PC-9 (cell line): ENCODE results near the gene FUT8.

Experiments used
- EZH2 ChIP-seq: fragments of 200-600 bp; sonication (generic); IDR thresholded peaks from 2 replicates; pipeline ENCODE4 v1.8.0; 2017; ENCODE audit warnings: antibody characterized with exemption, low read depth
- TF ChIP-seq, protein P1 (sequence below): fragments of 200-600 bp; sonication (generic); conservative IDR thresholded peaks from 2 replicates; pipeline ENCODE4 v1.6.1; 2017; ENCODE audit warnings: mixed run types, antibody characterized with exemption, mild to moderate bottlenecking, moderate library complexity

GRCh38 chr14:65696801-65697200 is 284.3 kb downstream of the FUT8 start:
- TF ChIP-seq, protein P1, sequence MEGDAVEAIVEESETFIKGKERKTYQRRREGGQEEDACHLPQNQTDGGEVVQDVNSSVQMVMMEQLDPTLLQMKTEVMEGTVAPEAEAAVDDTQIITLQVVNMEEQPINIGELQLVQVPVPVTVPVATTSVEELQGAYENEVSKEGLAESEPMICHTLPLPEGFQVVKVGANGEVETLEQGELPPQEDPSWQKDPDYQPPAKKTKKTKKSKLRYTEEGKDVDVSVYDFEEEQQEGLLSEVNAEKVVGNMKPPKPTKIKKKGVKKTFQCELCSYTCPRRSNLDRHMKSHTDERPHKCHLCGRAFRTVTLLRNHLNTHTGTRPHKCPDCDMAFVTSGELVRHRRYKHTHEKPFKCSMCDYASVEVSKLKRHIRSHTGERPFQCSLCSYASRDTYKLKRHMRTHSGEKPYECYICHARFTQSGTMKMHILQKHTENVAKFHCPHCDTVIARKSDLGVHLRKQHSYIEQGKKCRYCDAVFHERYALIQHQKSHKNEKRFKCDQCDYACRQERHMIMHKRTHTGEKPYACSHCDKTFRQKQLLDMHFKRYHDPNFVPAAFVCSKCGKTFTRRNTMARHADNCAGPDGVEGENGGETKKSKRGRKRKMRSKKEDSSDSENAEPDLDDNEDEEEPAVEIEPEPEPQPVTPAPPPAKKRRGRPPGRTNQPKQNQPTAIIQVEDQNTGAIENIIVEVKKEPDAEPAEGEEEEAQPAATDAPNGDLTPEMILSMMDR: no peak
- no peak for TF ChIP-seq EZH2
